ENCODE data around the gene STPG2.

Gene STPG2

GRCh38 chr4:97720869-97721432 lies 422.3 kb downstream of the STPG2 start:
- TF ChIP-seq CTCF (IDR thresholded peaks at IDR 0.05; ENCODE audit: borderline replicate concordance, insufficient read depth, low read depth, low read length), result no peak
- no peak overlapping the region for H3K4me3 ChIP-seq (ENCODE audit: low read depth, low read length)

- no peak for TF ChIP-seq CTCF (IDR thresholded peaks at IDR 0.05; ENCODE audit: borderline replicate concordance, insufficient read depth, low read depth, low read length)
- H3K4me3 ChIP-seq (ENCODE audit: low read depth, low read length), result no peak overlapping the region
Measured at GRCh38 chr4:97691111-97691605, 452.1 kb downstream of the STPG2 start.

GRCh38 chr4:97670703-97671269 lies 472.5 kb downstream of the STPG2 start:
- no peak for TF ChIP-seq CTCF (IDR thresholded peaks at IDR 0.05; ENCODE audit: borderline replicate concordance, insufficient read depth, low read depth, low read length)
- H3K4me3 ChIP-seq (ENCODE audit: low read depth, low read length), result no peak overlapping the region

GRCh38 chr4:97665553-97665952 lies 477.7 kb downstream of the STPG2 start:
- TF ChIP-seq CTCF (IDR thresholded peaks at IDR 0.05; ENCODE audit: borderline replicate concordance, insufficient read depth, low read depth, low read length), result no peak
- H3K4me3 ChIP-seq (ENCODE audit: low read depth, low read length), result no peak overlapping the region

- no peak overlapping the region for H3K4me3 ChIP-seq (ENCODE audit: low read depth, low read length)
- TF ChIP-seq CTCF (IDR thresholded peaks at IDR 0.05; ENCODE audit: borderline replicate concordance, insufficient read depth, low read depth, low read length), result no peak
Measured at GRCh38 chr4:97664741-97665140, 478.5 kb downstream of the STPG2 start.

GRCh38 chr4:97662133-97662532 lies 481.1 kb downstream of the STPG2 start:
- H3K4me3 ChIP-seq (ENCODE audit: low read depth, low read length), result no peak overlapping the region
- no peak for TF ChIP-seq CTCF (IDR thresholded peaks at IDR 0.05; ENCODE audit: borderline replicate concordance, insufficient read depth, low read depth, low read length)

GRCh38 chr4:97656044-97656720 lies 487.1 kb downstream of the STPG2 start:
- H3K4me3 ChIP-seq (ENCODE audit: low read depth, low read length), result no peak overlapping the region
- TF ChIP-seq CTCF (IDR thresholded peaks at IDR 0.05; ENCODE audit: borderline replicate concordance, insufficient read depth, low read depth, low read length), result no peak
